HepG2 (cell line): Measurements from ENCODE around the gene GRID1. TPM values are rescaled to one million over a fixed set of nuclear protein-coding genes. Genes with fewer than 3 reads are reported as not detected.

Experiments used
- ATAC-seq: fragments of 200-7000 bp; cut with Tn5 transposase; 3 replicates; pipeline ENCODE4 v1.9.1; 2020; ENCODE audit warnings: mild to moderate bottlenecking, moderate library complexity
- BruUV-seq: library from RNA; stranded (reverse); fragments of 400-500 nt; replicated peaks from 2 replicates; lab custom pipeline; 2021; lab: Mats Ljungman, UMichigan
- CTCF ChIA-PET: fragments of 300-600 bp; formaldehyde crosslinking; extraction: SDS; loops from one replicate; lab custom pipeline; 2021; ENCODE audit warnings: low total read pairs, inconsistent platforms, low intra/inter-chr PET ratio; lab: Yijun Ruan, JAX
- POLR2A ChIA-PET: fragments of 350-600 bp; sonication (Branson Sonifier 250); formaldehyde crosslinking; loops from one replicate; lab custom pipeline; 2020; ENCODE audit warnings: antibody characterized with exemption, inconsistent platforms; lab: Yijun Ruan, JAX
- DNase-seq: peaks from one replicate; pipeline ENCODE4 v3.0.0-alpha.2; 2015; ENCODE audit warnings: low spot score
- FAIRE-seq: peaks from 3 replicates; lab custom pipeline; 2011; peaks lifted over from hg19 to GRCh38; lab: Jason Lieb, UNC
- H2AFZ ChIP-seq: one replicate; pipeline ENCODE4 v1.6.1; 2011; ENCODE audit warnings: low read length, inconsistent platforms
- H3K27ac ChIP-seq: fragments of 300-600 bp; 3 replicates; pipeline ENCODE4 v1.8.0; 2011; ENCODE audit warnings: mixed run types, mild to moderate bottlenecking, mixed read lengths, low read length, inconsistent platforms; ENCODE audit not compliant: insufficient read depth; ENCODE audit errors: extremely low read length
- H3K27me3 ChIP-seq, 2 experiments: fragments of 200-600 bp in 1 of 2; 2 replicates in 1 of 2; 3 replicates in 1 of 2; pipeline versions ENCODE4 v1.6.0 to v1.8.0; 2011; ENCODE audit warnings: low read length in 2 of 2, mild to moderate bottlenecking in 2 of 2, moderate library complexity in 2 of 2, inconsistent platforms in 1 of 2; ENCODE audit not compliant: insufficient read depth in 2 of 2, control insufficient read depth in 1 of 2
- H3K36me3 ChIP-seq, 2 experiments: fragments of 200-600 bp in 1 of 2; replicated peaks in 1 of 2; 2 replicates in 1 of 2; 3 replicates in 1 of 2; pipeline versions ENCODE4 v1.5.1 to v1.8.0; 2011; ENCODE audit warnings: low read length in 2 of 2, inconsistent platforms in 1 of 2; ENCODE audit not compliant: insufficient read depth in 2 of 2, control insufficient read depth in 1 of 2
- H3K4me1 ChIP-seq: 2 replicates; pipeline ENCODE4 v1.5.1; 2012; ENCODE audit warnings: low read length, inconsistent platforms; ENCODE audit not compliant: insufficient read depth
- H3K4me2 ChIP-seq: 2 replicates; pipeline ENCODE4 v1.6.0; 2011; ENCODE audit warnings: low read depth, low read length, inconsistent platforms
- H3K4me3 ChIP-seq, 3 experiments: fragments of 200-600 bp in 1 of 3; sonication (generic), shearing (Covaris generic) in 1 of 3; replicated peaks in 1 of 3; 2 replicates each; pipeline ENCODE4 v1.5.1; 2011 to 2016; ENCODE audit warnings: low read length in 3 of 3, inconsistent platforms in 2 of 3, low read depth in 2 of 3, mild to moderate bottlenecking in 2 of 3, control low read depth in 1 of 3, mixed read lengths in 1 of 3; ENCODE audit not compliant: insufficient read depth in 1 of 3
- H3K79me2 ChIP-seq: one replicate; pipeline ENCODE4 v1.6.1; 2011; ENCODE audit warnings: low read length, inconsistent platforms; ENCODE audit not compliant: insufficient read depth
- H3K9ac ChIP-seq: 2 replicates; pipeline ENCODE4 v1.6.0; 2011; ENCODE audit warnings: mild to moderate bottlenecking, low read depth, low read length, inconsistent platforms; ENCODE audit not compliant: insufficient read depth
- H3K9me3 ChIP-seq: 2 replicates; pipeline ENCODE4 v1.5.1; 2012; ENCODE audit warnings: mild to moderate bottlenecking, low read length
- H4K20me1 ChIP-seq: 2 replicates; pipeline ENCODE4 v1.6.0; 2011; ENCODE audit warnings: inconsistent platforms, mild to moderate bottlenecking, low read length, moderate library complexity; ENCODE audit not compliant: insufficient read depth
- GABPA ChIP-seq, 2 experiments: IDR thresholded peaks; 2 replicates each; pipeline ENCODE4 v1.6.1; 2011 to 2016; ENCODE audit warnings: low read depth in 2 of 2, low read length in 1 of 2, missing biosample characterization in 1 of 2, missing genetic modification characterization in 1 of 2
- HNRNPL ChIP-seq: fragments of 200-400 bp; formaldehyde crosslinking; IDR thresholded peaks from 2 replicates; pipeline ENCODE4 v1.6.1; 2017; ENCODE audit warnings: mild to moderate bottlenecking, low read depth, low read length
- NCOR1 ChIP-seq: fragments of 200-600 bp; sonication (generic); IDR thresholded peaks from 2 replicates; pipeline ENCODE4 v1.7.0; 2017; ENCODE audit warnings: antibody characterized with exemption, low read length, borderline replicate concordance
- ZNF136 ChIP-seq: sonication (generic); formaldehyde crosslinking; IDR thresholded peaks from 2 replicates; pipeline ENCODE4 v1.8.1; 2022; ENCODE audit warnings: low read depth, mild to moderate bottlenecking, moderate library complexity, missing genetic modification reagents
- ZNF614 ChIP-seq: IDR thresholded peaks from 2 replicates; pipeline ENCODE4 v1.6.1; 2018; ENCODE audit warnings: missing biosample characterization, missing genetic modification reagents, inconsistent platforms, borderline replicate concordance
- ZNF816 ChIP-seq: sonication (generic); formaldehyde crosslinking; IDR thresholded peaks from 2 replicates; pipeline ENCODE4 v1.8.0; 2022; ENCODE audit warnings: missing genetic modification reagents, mild to moderate bottlenecking, borderline replicate concordance
- ZNF878 ChIP-seq: sonication (generic); formaldehyde crosslinking; IDR thresholded peaks from 2 replicates; pipeline ENCODE4 v1.8.1; 2023; ENCODE audit warnings: mild to moderate bottlenecking, missing genetic modification reagents, moderate library complexity
- WGBS: methylation state at CpG from one replicate; pipeline ENCODE4 v1.1.6; 2017; ENCODE audit warnings: low lambda C conversion rate; 5-methylcytosine and 5-hydroxymethylcytosine counted together
- in situ Hi-C: cut with HindIII; loops from 2 replicates; pipeline ENCODE4 v1.10.0; 2017; ENCODE audit warnings: low pct_unique_long_range_greater_than_20kb; ENCODE audit not compliant: extremely low pct_ligation_motif_present
- intact Hi-C: fragments of 100-400 bp; cut with micrococcal nuclease; formaldehyde crosslinking; loops from one replicate; pipeline ENCODE4 v1.10.0; 2022; ENCODE audit not compliant: unreplicated experiment
- polyA plus RNA-seq, 8 experiments: library from polyadenylated mRNA; depleted of rRNA in 3 of 8; stranded (reverse) in 7 of 8; unstranded in 1 of 8; fragments of >200 nt; fragmentation: Illumina TruSeq in 4 of 8; extraction: Trizol in 4 of 8; gene quantifications; 2 replicates each; pipeline versions ENCODE4 v1.2.1 to v1.2.3, GENCODE V29; 2011 to 2016; ENCODE audit warnings: low read depth in 4 of 8, missing spikeins in 1 of 8, mixed read lengths in 1 of 8; ENCODE audit not compliant: insufficient read depth in 1 of 8
- total RNA-seq, 5 experiments: library from RNA; depleted of rRNA; stranded (reverse); fragments of >200 nt; fragmentation: Illumina TruSeq; extraction: Trizol; gene quantifications; 2 replicates each; pipeline ENCODE4 v1.2.3, GENCODE V29; 2016; ENCODE audit warnings: low read depth in 1 of 5
- TF ChIP-seq, protein P1 (sequence below): sonication (generic); formaldehyde crosslinking; IDR thresholded peaks from 2 replicates; pipeline ENCODE4 v1.8.0; 2022; ENCODE audit warnings: mild to moderate bottlenecking, missing genetic modification reagents, borderline replicate concordance

Gene GRID1
- total and polyA plus RNA-seq, 2 of the 13 experiments (the other 11 are each of a cell fraction or from before 2014, with no cell fraction given) = 0.05 TPM; not detected in 1

DNA sequence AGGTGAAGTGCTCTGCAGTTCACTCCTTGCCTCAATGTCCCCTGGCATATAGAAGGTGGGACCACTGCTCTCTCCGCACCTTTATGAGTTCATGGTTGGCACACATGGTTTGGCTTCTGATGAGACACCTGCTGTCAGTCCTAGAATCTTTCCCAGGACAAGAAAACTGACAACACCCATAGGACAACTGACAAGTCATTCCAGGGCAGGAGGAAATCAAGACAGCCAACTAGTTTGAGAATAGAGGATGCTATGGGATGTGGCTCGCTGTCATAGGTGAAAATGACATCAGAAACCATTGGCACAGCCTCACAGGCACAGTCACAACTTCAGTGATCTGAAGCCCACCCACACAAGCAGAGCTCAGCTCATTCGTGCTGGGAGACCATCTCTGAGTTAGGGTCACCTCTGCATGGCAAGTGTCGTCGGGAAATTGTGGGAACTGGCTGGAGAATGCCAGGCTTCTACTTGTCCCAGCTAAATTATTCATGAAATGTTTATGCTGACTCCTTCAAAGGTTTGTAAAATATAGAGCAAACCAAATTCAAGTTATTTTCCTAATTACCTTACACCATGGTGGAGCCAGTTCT lies 762.4 kb downstream of the GRID1 start:
- no peak for DNase-seq
- in situ Hi-C loops = no loop called here
- no peaks in the 10 kb centered on the region for H3K4me1 ChIP-seq
- 0% methylated on average over 5 of the region's 5 CpGs for WGBS
- no peaks in the 10 kb centered on the region for H3K9me3 ChIP-seq
- no peak for ATAC-seq
- no peak for FAIRE-seq
- no peak overlapping the region for H3K27ac ChIP-seq
- H3K79me2 ChIP-seq = no peaks in the 10 kb centered on the region
- no peak overlapping the region for H2AFZ ChIP-seq
- POLR2A ChIA-PET = no interaction called here
- H3K4me3 ChIP-seq = no peak overlapping the region
- H3K36me3 ChIP-seq = no peaks in the 10 kb centered on the region
- H4K20me1 ChIP-seq = no peaks in the 10 kb centered on the region
- no TSS peak for BruUV-seq
- peaks cover 0 to 13% of the 10 kb centered on the region in 2 experiments; a peak in 1 of 5 replicates for H3K27me3 ChIP-seq
- no peak overlapping the region for H3K4me2 ChIP-seq
- TF ChIP-seq ZNF816 (CRISPR knock-in tag) = no peak
- no peak for TF ChIP-seq GABPA (IDR thresholded peaks at IDR 0.05; ENCODE audit: low read depth, low read length)
- no peak for TF ChIP-seq GABPA (CRISPR knock-in tag; IDR thresholded peaks at IDR 0.05; ENCODE audit: low read depth)
- no peak for TF ChIP-seq HNRNPL
- TF ChIP-seq ZNF878 (CRISPR knock-in tag) = no peak
- no peak for TF ChIP-seq NCOR1
- no peak for TF ChIP-seq ZNF136 (CRISPR knock-in tag)
- TF ChIP-seq, protein P1, sequence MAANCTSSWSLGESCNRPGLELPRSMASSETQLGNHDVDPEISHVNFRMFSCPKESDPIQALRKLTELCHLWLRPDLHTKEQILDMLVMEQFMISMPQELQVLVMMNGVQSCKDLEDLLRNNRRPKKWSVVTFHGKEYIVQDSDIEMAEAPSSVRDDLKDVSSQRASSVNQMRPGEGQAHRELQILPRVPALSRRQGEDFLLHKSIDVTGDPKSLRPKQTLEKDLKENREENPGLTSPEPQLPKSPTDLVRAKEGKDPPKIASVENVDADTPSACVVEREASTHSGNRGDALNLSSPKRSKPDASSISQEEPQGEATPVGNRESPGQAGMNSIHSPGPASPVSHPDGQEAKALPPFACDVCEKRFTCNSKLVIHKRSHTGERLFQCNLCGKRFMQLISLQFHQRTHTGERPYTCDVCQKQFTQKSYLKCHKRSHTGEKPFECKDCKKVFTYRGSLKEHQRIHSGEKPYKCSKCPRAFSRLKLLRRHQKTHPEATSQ = no peak
- TF ChIP-seq ZNF614 = no peak
- TF ChIP-seq, all 625 proteins: peak for 0
- intact Hi-C loops = no loop called here
- no peak overlapping the region for H3K9ac ChIP-seq
- CTCF ChIA-PET = no interaction called here
